GM20000 (cell line): ENCODE results near the gene CSF2.

Experiments used
- DNase-seq: peaks from one replicate; pipeline ENCODE4 v3.0.0; 2012; ENCODE audit warnings: low spot score
- TF ChIP-seq, protein P1 (sequence below): IDR thresholded peaks from 2 replicates; pipeline ENCODE4 v1.5.1; 2012; ENCODE audit warnings: mild to moderate bottlenecking, control low read depth; ENCODE audit errors: extremely low read depth, missing control alignments

The CSF2 gene

DNA sequence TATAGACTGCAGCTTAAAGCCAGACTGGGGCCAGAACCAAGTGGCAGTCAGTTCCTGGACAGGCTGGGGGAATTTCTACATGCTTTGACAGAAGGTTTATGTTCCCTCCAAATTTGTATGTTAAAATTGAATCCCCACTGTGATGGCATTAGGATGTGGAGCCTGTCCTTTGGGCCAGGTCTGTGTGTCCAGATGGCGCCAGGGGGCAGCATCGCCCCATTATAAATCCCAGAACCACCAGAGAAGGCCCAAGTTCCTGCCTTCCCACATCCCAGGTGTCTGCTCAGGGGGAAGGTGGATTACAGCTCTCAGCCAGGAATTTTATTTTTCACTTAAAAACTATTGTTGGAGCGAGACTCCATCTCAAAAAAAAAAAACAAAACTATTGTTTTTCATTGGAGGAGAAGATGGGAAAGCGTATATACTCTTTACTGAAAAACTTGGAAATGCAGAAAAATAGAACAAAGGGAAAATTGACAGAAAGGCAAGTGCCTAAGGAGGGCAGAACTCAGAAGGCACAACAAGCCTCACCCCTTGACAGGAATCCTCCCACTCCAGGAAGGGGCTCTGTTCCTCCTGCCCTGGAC lies 8.1 kb upstream of the CSF2 start:
- peak; percentile 71 for DNase-seq
- TF ChIP-seq, protein P1, sequence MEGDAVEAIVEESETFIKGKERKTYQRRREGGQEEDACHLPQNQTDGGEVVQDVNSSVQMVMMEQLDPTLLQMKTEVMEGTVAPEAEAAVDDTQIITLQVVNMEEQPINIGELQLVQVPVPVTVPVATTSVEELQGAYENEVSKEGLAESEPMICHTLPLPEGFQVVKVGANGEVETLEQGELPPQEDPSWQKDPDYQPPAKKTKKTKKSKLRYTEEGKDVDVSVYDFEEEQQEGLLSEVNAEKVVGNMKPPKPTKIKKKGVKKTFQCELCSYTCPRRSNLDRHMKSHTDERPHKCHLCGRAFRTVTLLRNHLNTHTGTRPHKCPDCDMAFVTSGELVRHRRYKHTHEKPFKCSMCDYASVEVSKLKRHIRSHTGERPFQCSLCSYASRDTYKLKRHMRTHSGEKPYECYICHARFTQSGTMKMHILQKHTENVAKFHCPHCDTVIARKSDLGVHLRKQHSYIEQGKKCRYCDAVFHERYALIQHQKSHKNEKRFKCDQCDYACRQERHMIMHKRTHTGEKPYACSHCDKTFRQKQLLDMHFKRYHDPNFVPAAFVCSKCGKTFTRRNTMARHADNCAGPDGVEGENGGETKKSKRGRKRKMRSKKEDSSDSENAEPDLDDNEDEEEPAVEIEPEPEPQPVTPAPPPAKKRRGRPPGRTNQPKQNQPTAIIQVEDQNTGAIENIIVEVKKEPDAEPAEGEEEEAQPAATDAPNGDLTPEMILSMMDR = peak; percentile 54

DNA sequence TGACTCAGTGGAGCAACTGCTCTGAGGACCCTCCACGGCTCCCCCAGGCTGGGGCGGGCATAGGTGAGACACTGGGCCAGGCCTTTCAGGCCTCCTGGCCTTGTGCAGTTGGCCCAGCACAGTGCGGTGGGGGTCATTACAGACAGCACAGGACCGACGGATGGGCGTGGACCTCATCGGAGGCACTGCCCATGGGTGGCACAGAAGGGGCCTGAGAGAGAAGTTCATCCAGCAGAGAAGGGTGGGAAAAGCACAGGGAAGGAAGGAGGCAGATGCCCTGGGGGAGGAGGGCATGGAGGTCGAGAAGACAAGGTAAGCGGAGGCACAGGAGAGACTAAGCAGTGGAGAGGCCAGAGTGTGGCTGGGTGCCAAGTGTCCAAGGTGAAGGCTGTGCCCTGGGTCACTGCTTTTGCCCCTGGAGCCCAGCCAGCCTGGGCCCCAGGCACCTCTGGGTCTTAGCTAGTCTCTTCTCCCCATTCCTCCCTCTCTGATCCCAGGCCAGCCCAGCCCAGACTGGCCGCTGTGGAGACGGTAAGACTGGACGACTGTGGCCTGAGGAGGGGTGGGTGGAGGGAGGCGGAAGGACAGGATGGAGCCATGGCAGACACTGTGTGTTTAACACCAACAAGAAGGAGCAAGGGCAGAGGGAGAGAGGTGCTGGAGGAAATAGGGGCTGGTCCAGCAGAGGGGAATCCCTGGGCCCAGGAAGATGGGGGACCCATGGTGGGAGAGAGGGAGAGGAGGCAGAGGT lies 7.5 kb upstream of the CSF2 start:
- TF ChIP-seq, protein P1 = no peak
- no peak for DNase-seq

DNA sequence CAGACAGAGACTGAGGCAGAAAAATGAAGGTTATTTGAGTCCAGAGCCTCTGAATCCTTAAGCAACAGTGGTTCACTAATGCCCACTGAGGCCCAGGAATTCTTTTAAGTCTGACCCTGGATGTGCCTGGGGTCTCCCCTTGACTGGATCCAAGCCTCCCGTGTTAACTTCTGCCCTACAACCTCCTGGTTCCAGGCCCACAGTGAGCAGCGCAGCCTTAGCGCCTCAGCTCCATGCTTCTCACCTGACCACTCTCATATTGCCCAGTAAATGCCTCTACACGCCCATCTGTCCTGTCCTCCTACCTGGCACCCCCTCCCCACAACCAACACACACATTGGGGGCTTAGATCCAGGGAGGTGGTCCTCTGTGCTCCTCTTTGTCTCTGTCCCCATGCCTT lies 6.7 kb upstream of the CSF2 start:
- TF ChIP-seq, protein P1 = no peak
- no peak for DNase-seq

DNA sequence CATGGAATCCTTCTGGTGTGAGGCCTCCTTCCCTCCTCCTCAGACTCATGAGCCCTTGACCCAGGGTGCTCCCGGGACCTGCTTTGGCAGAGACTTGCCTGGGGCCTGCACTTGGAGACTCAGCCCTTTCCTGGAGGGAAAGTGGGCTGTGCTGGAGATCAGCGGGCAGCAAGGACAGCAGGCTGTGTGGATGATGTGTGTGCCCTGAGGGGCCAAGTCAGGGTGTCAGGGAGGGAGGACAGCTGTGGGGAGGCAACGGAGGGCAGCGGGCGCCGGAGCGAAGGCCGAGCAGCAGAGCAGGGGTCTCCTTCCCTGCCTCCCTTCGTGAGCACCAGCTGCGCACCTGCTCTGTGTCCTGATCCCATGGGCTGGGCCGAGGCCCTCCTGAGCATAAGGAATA lies 6.1 kb upstream of the CSF2 start:
- no peak for DNase-seq
- TF ChIP-seq, protein P1 = no peak

DNA sequence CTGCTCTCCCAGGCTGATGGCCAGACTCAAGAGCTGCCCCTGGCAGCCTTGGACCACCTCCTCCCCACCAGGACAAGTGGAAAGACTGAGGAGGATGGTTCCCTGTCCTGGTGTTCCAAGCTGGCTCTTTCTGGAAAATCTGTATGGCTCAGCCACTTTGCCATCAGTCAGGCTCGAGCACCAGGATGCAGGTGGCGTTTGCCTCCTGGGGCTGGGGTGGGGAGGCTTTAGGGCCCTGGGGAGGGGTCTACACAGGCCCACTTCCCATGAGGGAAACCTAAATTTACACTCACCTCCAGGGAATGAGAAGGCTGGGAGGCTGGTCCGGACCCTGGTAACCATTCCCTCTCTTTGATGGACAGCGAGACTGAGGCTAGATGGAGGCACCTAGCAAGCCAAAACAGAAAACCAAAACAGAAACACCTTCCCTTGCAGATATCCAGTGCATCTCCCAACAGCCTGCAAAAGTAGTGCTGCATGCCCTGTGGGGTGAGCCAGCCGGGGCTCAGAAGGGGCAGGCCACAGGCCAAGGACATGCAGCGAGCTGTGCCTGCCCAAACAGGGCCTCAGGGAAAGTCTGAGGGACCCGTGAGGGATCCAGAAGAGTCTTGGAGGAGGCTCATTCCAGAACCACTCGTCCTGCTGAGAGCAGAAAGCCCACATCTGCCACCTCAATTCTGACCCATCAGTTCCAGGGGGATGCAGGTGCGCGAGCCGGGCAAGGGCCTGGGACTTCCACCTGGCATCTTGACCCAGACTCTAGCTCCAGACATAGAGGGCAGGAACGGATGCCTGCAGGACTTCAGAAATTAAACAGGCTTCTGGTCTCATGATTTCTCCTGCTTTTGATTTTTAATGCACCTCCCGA lies 5.4 kb upstream of the CSF2 start:
- no peak for DNase-seq
- TF ChIP-seq, protein P1 = no peak

DNA sequence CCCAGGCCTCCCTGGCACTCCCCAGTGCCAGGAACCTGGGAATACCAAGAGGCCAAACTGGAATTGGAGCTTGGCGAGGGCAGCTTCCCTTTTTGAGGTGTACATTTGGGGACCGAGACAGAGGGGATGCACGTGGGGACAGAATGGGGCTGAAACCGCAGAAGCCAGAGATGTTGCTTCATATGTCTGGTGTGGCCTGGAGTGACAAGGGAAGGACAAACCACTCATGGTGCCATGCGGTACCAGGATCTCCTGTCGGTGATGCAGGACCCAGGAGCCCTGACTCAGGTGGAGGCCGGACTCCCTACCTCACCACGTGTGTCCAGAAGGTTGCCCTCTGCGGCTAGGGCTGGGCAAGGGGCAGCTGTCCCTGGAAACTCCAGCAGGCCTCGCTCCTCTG lies 4.0 kb upstream of the CSF2 start:
- TF ChIP-seq, protein P1 = no peak
- DNase-seq = no peak

DNA sequence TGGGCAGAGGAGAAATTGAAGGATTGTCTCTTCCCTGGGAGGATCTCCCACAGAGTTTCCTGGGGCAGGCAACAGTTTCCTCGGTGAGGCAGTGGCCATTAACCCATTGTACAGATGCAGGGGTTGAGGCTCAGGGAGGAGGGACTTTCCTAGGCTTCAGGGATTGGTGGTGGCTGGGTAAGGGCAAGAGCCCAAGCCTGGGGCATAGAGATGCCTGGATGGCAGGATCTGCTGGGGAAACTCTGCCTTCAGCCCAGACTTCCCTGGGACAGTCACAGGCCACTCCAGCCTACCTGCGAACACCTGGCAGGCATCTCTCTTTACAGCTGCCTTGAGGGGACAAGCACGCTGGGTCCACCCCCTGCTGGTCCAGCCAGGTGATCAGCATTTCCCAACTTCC lies 3.6 kb upstream of the CSF2 start:
- TF ChIP-seq, protein P1 = no peak
- DNase-seq = no peak
